Activated CD8-positive, alpha-beta memory T cell treated with anti-CD3 and anti-CD28 coated beads, Interleukin-2, amount 10 ng/mL, durations not matched to agents 7 days and 5 days (primary cell): ENCODE measurements around the gene NFASC. TPM values are rescaled to one million over a fixed set of nuclear protein-coding genes. Genes with fewer than 3 reads are reported as not detected.

Experiments
- ATAC-seq: fragments of 150-1000 bp; cut with Tn5 transposase; one replicate; pipeline ENCODE4 v1.10.0; 2021; ENCODE audit warnings: moderate library complexity
- CTCF ChIA-PET: fragments of 350-600 bp; sonication (Branson Sonifier 250); formaldehyde crosslinking; loops from one replicate; lab custom pipeline; 2021; ENCODE audit warnings: antibody characterized with exemption; lab: Charles Lee
- DNase-seq: peaks from one replicate; pipeline ENCODE4 v3.0.0-alpha.2; 2020
- H3K27ac Mint-ChIP-seq: one replicate; pipeline ENCODE4 v1.8.0; 2021; ENCODE audit warnings: mild to moderate bottlenecking, mixed read lengths
- H3K27me3 Mint-ChIP-seq: one replicate; pipeline ENCODE4 v1.8.0; 2021; ENCODE audit warnings: mixed read lengths
- H3K36me3 Mint-ChIP-seq: one replicate; pipeline ENCODE4 v1.8.0; 2021; ENCODE audit warnings: mild to moderate bottlenecking, mixed read lengths
- H3K4me1 Mint-ChIP-seq: one replicate; pipeline ENCODE4 v1.8.0; 2021; ENCODE audit warnings: mixed read lengths
- H3K4me3 Mint-ChIP-seq: one replicate; pipeline ENCODE4 v1.8.0; 2021; ENCODE audit warnings: mild to moderate bottlenecking, moderate library complexity, mixed read lengths
- H3K9me3 Mint-ChIP-seq: one replicate; pipeline ENCODE4 v1.8.0; 2022; ENCODE audit warnings: low read depth, mixed read lengths
- total RNA-seq, 2 experiments: library from RNA; stranded (reverse); gene quantifications; one replicate each; pipeline ENCODE4 v1.2.3, GENCODE V29; 2021

NFASC gene
- total RNA-seq, 2 experiments from 2014 or later = 0.14 to 0.23 TPM

- DNase-seq = no peak
- Mint-ChIP-seq H3K4me1 (no peaks in the 10 kb centered on the region), H3K4me3 (no peak overlapping the region), H3K27ac (no peak overlapping the region), H3K27me3 (peaks cover 56% of the 10 kb centered on the region), H3K9me3 (no peaks in the 10 kb centered on the region), H3K36me3 (no peaks in the 10 kb centered on the region)
- CTCF ChIA-PET = interaction anchor here (1.0 to 1.1 kb wide), 3 partner anchors 9 to 100 kb away, joined by 3 to 4 read pairs (median 3); no protein-coding TSS in a partner anchor
- no peak for ATAC-seq
Measured at GRCh38 chr1:204961765-204962419, 91.2 kb downstream of the NFASC start.

DNA sequence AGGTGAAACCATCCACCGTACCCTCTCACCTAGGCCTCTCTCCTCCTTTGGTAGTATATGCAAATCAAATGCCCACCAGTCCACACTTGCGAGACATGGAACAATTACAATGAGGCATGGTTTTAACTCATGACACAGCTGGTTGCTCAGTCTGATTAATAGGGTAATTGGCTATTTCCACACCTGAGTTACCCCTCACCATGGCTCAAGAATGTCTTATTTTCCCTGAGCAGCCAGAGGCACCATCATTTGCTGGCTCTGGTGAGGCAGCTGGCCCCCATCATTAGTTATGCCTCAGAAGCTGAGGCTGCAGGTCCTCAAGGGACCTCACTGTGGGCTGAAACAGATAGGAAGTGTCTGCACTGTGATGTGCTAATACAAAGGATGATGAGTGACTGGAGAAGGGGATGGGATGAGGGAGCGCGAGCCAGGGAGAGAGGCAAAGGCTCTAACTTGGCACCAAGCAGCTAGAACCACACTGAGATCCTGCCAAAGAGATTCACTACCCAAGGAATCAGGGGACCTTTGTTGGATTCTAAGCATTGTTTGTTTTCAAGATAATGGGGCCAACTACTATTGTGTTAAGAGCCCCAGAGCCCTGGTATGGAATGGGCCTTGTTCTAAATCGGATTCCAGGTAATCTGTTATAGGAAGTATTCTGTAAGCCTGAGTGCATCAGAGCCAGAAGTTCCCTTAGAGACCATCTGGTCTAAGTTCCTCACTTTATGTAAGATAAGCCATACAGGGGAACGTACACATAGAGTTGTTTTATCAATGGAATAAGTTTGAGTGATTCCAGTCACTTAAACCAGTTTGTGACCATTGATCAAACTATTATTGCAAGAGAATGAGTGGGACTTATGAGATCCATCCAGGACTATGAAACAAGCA is 92.3 kb downstream of the NFASC start:
- H3K27me3 Mint-ChIP-seq = peaks cover 53% of the 10 kb centered on the region
- no peak overlapping the region for H3K27ac Mint-ChIP-seq
- no peak overlapping the region for H3K4me3 Mint-ChIP-seq
- DNase-seq (no peak), ATAC-seq (no peak)
- no peaks in the 10 kb centered on the region for H3K9me3 Mint-ChIP-seq
- H3K36me3 Mint-ChIP-seq = no peaks in the 10 kb centered on the region
- no peaks in the 10 kb centered on the region for H3K4me1 Mint-ChIP-seq
- CTCF ChIA-PET = interaction anchor here (1.0 kb wide), 2 partner anchors 14 to 98 kb away, joined by 3 read pairs; no protein-coding TSS in a partner anchor

- no peaks in the 10 kb centered on the region for H3K36me3 Mint-ChIP-seq
- DNase-seq (no peak), ATAC-seq (no peak)
- no peaks in the 10 kb centered on the region for H3K9me3 Mint-ChIP-seq
- peaks cover 16% of the 10 kb centered on the region for H3K4me1 Mint-ChIP-seq
- H3K27ac Mint-ChIP-seq = no peak overlapping the region
- CTCF ChIA-PET = interaction anchor here (1.0 to 1.6 kb wide), 2 partner anchors 8 to 175 kb away, joined by 3 to 6 read pairs; no protein-coding TSS in a partner anchor
- H3K4me3 Mint-ChIP-seq = no peak overlapping the region
- H3K27me3 Mint-ChIP-seq = peaks cover 44% of the 10 kb centered on the region
Measured at GRCh38 chr1:204967451-204967850, 96.8 kb downstream of the NFASC start.

GRCh38 chr1:204968135-204968534 is 97.5 kb downstream of the NFASC start:
- no peak overlapping the region for H3K27ac Mint-ChIP-seq
- no peak for DNase-seq
- no peak overlapping the region for H3K4me3 Mint-ChIP-seq
- H3K27me3 Mint-ChIP-seq = peaks cover 48% of the 10 kb centered on the region
- no peaks in the 10 kb centered on the region for H3K36me3 Mint-ChIP-seq
- CTCF ChIA-PET = interaction anchor here (1.0 kb wide), 1 partner anchor 176 kb away, joined by 3 read pairs; no protein-coding TSS in a partner anchor
- peaks cover 20% of the 10 kb centered on the region for H3K4me1 Mint-ChIP-seq
- no peaks in the 10 kb centered on the region for H3K9me3 Mint-ChIP-seq
- no peak for ATAC-seq

- no peak for DNase-seq
- H3K4me1 Mint-ChIP-seq = peaks cover 20% of the 10 kb centered on the region
- H3K27me3 Mint-ChIP-seq = peaks cover 50% of the 10 kb centered on the region
- H3K36me3 Mint-ChIP-seq = no peaks in the 10 kb centered on the region
- H3K4me3 Mint-ChIP-seq = no peak overlapping the region
- CTCF ChIA-PET = no interaction called here
- ATAC-seq = no peak
- no peak overlapping the region for H3K27ac Mint-ChIP-seq
- H3K9me3 Mint-ChIP-seq = no peaks in the 10 kb centered on the region
Measured at GRCh38 chr1:204968951-204969350, 98.3 kb downstream of the NFASC start.

DNA sequence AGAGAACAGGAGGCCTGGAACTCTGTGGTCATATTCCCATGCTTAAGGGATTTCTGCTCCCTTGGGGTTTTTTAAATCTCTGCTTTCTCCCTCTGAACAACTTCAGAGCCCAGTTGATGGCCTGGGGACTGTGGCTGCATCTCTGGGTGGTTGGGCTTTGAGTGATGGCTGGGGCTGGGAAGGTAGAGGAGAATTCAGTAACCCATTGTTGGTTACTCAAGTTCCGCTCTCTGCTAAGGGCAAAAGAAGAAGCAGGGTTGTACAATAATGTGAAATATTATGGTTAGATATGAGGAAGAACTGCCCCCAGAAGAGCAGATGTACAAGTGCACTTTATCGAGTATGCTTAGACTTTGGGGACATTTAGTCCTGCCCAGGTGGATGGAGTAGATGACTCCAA is 100.3 kb downstream of the NFASC start:
- no peaks in the 10 kb centered on the region for H3K36me3 Mint-ChIP-seq
- H3K9me3 Mint-ChIP-seq = no peaks in the 10 kb centered on the region
- ATAC-seq (no peak), DNase-seq (no peak)
- no peak overlapping the region for H3K27ac Mint-ChIP-seq
- peaks cover 40% of the 10 kb centered on the region for H3K27me3 Mint-ChIP-seq
- H3K4me3 Mint-ChIP-seq = no peak overlapping the region
- CTCF ChIA-PET = interaction anchor here (0.6 to 4.7 kb wide), 2 partner anchors 10 to 91 kb away, joined by 4 to 28 read pairs; no protein-coding TSS in a partner anchor
- H3K4me1 Mint-ChIP-seq = peaks cover 20% of the 10 kb centered on the region

- CTCF ChIA-PET = interaction anchor here (0.6 to 4.7 kb wide), 7 partner anchors 10 to 285 kb away, joined by 3 to 28 read pairs (median 3); no protein-coding TSS in a partner anchor
- no peak overlapping the region for H3K27ac Mint-ChIP-seq
- peaks cover 20% of the 10 kb centered on the region for H3K4me1 Mint-ChIP-seq
- no peaks in the 10 kb centered on the region for H3K36me3 Mint-ChIP-seq
- H3K4me3 Mint-ChIP-seq = no peak overlapping the region
- H3K27me3 Mint-ChIP-seq = peaks cover 36% of the 10 kb centered on the region
- ATAC-seq (peak; percentile 37), DNase-seq (no peak)
- no peaks in the 10 kb centered on the region for H3K9me3 Mint-ChIP-seq
Measured at GRCh38 chr1:204971517-204972336, 101.1 kb downstream of the NFASC start.

GRCh38 chr1:204972426-204972825 is 101.8 kb downstream of the NFASC start:
- H3K4me3 Mint-ChIP-seq = no peak overlapping the region
- CTCF ChIA-PET = interaction anchor here (1.0 to 4.7 kb wide), 6 partner anchors 17 to 284 kb away, joined by 3 to 28 read pairs (median 3); no protein-coding TSS in a partner anchor
- no peaks in the 10 kb centered on the region for H3K36me3 Mint-ChIP-seq
- DNase-seq = no peak
- peaks cover 35% of the 10 kb centered on the region for H3K27me3 Mint-ChIP-seq
- H3K4me1 Mint-ChIP-seq = peaks cover 20% of the 10 kb centered on the region
- ATAC-seq = no peak
- no peaks in the 10 kb centered on the region for H3K9me3 Mint-ChIP-seq
- H3K27ac Mint-ChIP-seq = no peak overlapping the region

- no peaks in the 10 kb centered on the region for H3K36me3 Mint-ChIP-seq
- no peaks in the 10 kb centered on the region for H3K9me3 Mint-ChIP-seq
- no peak overlapping the region for H3K4me3 Mint-ChIP-seq
- no peak overlapping the region for H3K27ac Mint-ChIP-seq
- DNase-seq (no peak), ATAC-seq (no peak)
- peaks cover 20% of the 10 kb centered on the region for H3K4me1 Mint-ChIP-seq
- CTCF ChIA-PET = interaction anchor here (0.6 to 4.7 kb wide), 5 partner anchors 8 to 283 kb away, joined by 3 to 28 read pairs (median 4); no protein-coding TSS in a partner anchor
- peaks cover 35% of the 10 kb centered on the region for H3K27me3 Mint-ChIP-seq
Measured at GRCh38 chr1:204973449-204973848, 102.8 kb downstream of the NFASC start.

GRCh38 chr1:204974327-204974726 is 103.7 kb downstream of the NFASC start:
- Mint-ChIP-seq H3K9me3 (no peaks in the 10 kb centered on the region), H3K4me1 (peaks cover 20% of the 10 kb centered on the region), H3K27ac (no peak overlapping the region), H3K36me3 (no peaks in the 10 kb centered on the region), H3K27me3 (peaks cover 35% of the 10 kb centered on the region), H3K4me3 (no peak overlapping the region)
- CTCF ChIA-PET = interaction anchor here (0.9 to 4.7 kb wide), 4 partner anchors 9 to 283 kb away, joined by 3 to 28 read pairs (median 4); no protein-coding TSS in a partner anchor
- ATAC-seq (no peak), DNase-seq (no peak)

- Mint-ChIP-seq H3K27me3 (peaks cover 36% of the 10 kb centered on the region), H3K9me3 (no peaks in the 10 kb centered on the region), H3K36me3 (no peaks in the 10 kb centered on the region), H3K4me1 (peaks cover 20% of the 10 kb centered on the region), H3K27ac (no peak overlapping the region), H3K4me3 (no peak overlapping the region)
- ATAC-seq (no peak), DNase-seq (no peak)
- CTCF ChIA-PET = interaction anchor here (0.8 to 3.0 kb wide), 15 partner anchors 8 to 287 kb away, joined by 3 to 39 read pairs (median 4); partner anchors contain the start of gene NFASC
Measured at GRCh38 chr1:204975021-204975420, 104.4 kb downstream of the NFASC start.

DNA sequence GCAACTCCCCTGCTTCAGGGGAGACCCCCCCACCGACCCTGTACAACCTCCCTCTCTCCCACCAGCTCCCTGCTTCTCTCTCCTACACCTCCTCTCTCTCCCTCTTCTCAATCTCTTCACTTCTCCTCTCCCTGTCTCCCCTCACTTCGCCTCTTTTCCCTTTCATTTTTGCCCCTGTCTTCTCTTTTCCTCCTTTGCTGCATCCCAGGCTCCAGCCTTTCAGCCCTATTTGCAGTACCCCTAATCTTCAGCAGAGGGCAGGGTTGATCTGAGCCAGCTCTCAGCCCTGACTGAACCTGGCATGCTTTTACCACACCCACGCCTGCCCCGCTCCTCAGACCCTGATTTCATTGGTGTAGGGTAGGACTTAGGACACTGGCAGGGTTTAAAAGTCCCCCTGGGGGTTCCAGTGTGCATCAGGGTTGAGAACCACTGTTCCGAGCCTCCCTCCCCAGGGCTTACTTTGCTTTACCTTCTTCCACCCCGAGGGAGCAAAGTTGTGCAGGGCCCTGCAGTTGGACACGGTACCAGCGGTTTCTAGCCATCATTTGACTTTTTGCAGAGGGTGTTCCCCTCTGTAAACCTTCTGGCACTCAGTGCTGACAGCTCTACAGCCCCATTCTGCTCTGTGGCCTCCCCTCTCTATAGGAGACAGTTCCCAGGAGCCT is 105.0 kb downstream of the NFASC start:
- H3K27me3 Mint-ChIP-seq = peaks cover 38% of the 10 kb centered on the region

More for the DNA sequence above, 105.0 kb downstream of the NFASC start:
- H3K36me3 Mint-ChIP-seq = no peaks in the 10 kb centered on the region
- no peaks in the 10 kb centered on the region for H3K9me3 Mint-ChIP-seq
- H3K4me3 Mint-ChIP-seq = no peak overlapping the region
- CTCF ChIA-PET = interaction anchor here (0.5 to 3.0 kb wide), 19 partner anchors 9 to 1017 kb away, joined by 3 to 39 read pairs (median 3); partner anchors contain the start of gene NFASC
- ATAC-seq (peak; percentile 70), DNase-seq (peak; percentile 60)
- no peak overlapping the region for H3K27ac Mint-ChIP-seq
- H3K4me1 Mint-ChIP-seq = peaks cover 20% of the 10 kb centered on the region
